Lung (tissue), 12 donors: Measurements from ENCODE around the gene SPACA4. TPM values are rescaled to one million over a fixed set of nuclear protein-coding genes. Genes with fewer than 3 reads are reported as not detected.
"Not testable (repeated sequence)": the region's sequence is repeated elsewhere in the genome, so short reads cannot be mapped to it uniquely, and the experiment has no call there.

Experiments used
- ATAC-seq: fragments of 200-7000 bp; cut with Tn5 transposase; one replicate; pipeline ENCODE4 v1.9.1; 2020; ENCODE audit warnings: moderate number of reproducible peaks; ENCODE audit not compliant: insufficient read depth, low FRiP score
- DNase-seq, 3 donors: peaks; one replicate each; pipeline ENCODE4 v3.0.0-alpha.2; 2013 to 2017
- H3K27ac ChIP-seq, 2 donors: one replicate each; pipeline ENCODE4 v1.5.1; 2013; ENCODE audit warnings: mild to moderate bottlenecking in 2 of 2, moderate library complexity in 2 of 2, control low read depth in 1 of 2, inconsistent platforms in 1 of 2, low read depth in 1 of 2, low read length in 1 of 2
- H3K27me3 ChIP-seq, 3 donors: one replicate each; pipeline ENCODE4 v1.5.1; 2013; ENCODE audit warnings: low read length in 2 of 3; ENCODE audit not compliant: control insufficient read depth in 3 of 3, insufficient read depth in 3 of 3
- H3K36me3 ChIP-seq, 4 donors: one replicate each; pipeline ENCODE4 v1.5.1; 2013; ENCODE audit warnings: low read length in 4 of 4, mild to moderate bottlenecking in 1 of 4, moderate library complexity in 1 of 4; ENCODE audit not compliant: control insufficient read depth in 4 of 4, insufficient read depth in 4 of 4
- H3K4me1 ChIP-seq, 5 donors: one replicate each; pipeline ENCODE4 v1.5.1; 2013; ENCODE audit warnings: low read length in 5 of 5, mild to moderate bottlenecking in 2 of 5, moderate library complexity in 1 of 5; ENCODE audit not compliant: control insufficient read depth in 5 of 5, insufficient read depth in 5 of 5
- H3K4me3 ChIP-seq: one replicate; pipeline ENCODE4 v1.5.1; 2013; ENCODE audit warnings: mild to moderate bottlenecking, control low read depth, moderate library complexity
- H3K9ac ChIP-seq, 2 donors: one replicate each; pipeline ENCODE4 v1.5.1; 2013; ENCODE audit warnings: low read length in 2 of 2, control low read depth in 1 of 2; ENCODE audit not compliant: insufficient read depth in 1 of 2
- H3K9me3 ChIP-seq, 4 donors: one replicate each; pipeline ENCODE4 v1.5.1; 2013; ENCODE audit warnings: low read length in 3 of 4, mild to moderate bottlenecking in 1 of 4, moderate library complexity in 1 of 4; ENCODE audit not compliant: control insufficient read depth in 4 of 4, insufficient read depth in 3 of 4
- CTCF ChIP-seq: IDR thresholded peaks from 2 replicates; pipeline ENCODE4 v1.5.1; 2012; ENCODE audit warnings: mild to moderate bottlenecking; ENCODE audit errors: control extremely low read depth, extremely low read depth
- WGBS, 2 donors: extraction: QIAGEN DNeasy Blood & Tissue Kit; methylation state at CpG; one replicate each; pipeline ENCODE4 v1.1.7; 2013; 5-methylcytosine and 5-hydroxymethylcytosine counted together
- polyA plus RNA-seq, 2 donors: library from polyadenylated mRNA; stranded (reverse); fragments of 200-250 nt; gene quantifications; one replicate each; pipeline ENCODE4 v1.2.1, GENCODE V29; 2013
- total RNA-seq, 2 donors: library from RNA; depleted of rRNA in 1 of 2; stranded (reverse); fragments of >200 nt in 1 of 2; gene quantifications; one replicate each; pipeline ENCODE4 v1.2.1, GENCODE V29; 2014 to 2021
- donor health status: control.
- donor health status: control.
- donor health status: Bipolar disorder and iron deficiency.
- donor health status: healthy.
- donor health status: DM: yes; HTN: yes; CAD: no.

The SPACA4 gene
- total and polyA plus RNA-seq, 4 donors: 0.03 to 0.16 TPM; not detected in 2

- H3K27ac ChIP-seq: peak overlapping the region in 1 of 2 donors; percentile 20
Measured at GRCh38 chr19:48573163-48573505, 33.4 kb upstream of the SPACA4 start.

GRCh38 chr19:48575931-48576622, 30.5 kb upstream of the SPACA4 start:
- no peaks in the 10 kb centered on the region for H3K27me3 ChIP-seq
- DNase-seq (no peak), ATAC-seq (no peak)
- no peak overlapping the region for H3K4me3 ChIP-seq
- WGBS, 2 donors: 80 to 85% methylated on average over 22 to 23 of the region's 23 CpGs
- no peak for TF ChIP-seq CTCF
- no peaks in the 10 kb centered on the region for H3K9me3 ChIP-seq
- H3K9ac ChIP-seq: no peak overlapping the region
- H3K4me1 ChIP-seq: no peaks in the 10 kb centered on the region
- H3K36me3 ChIP-seq: no peaks in the 10 kb centered on the region
- H3K27ac ChIP-seq: no peak overlapping the region

More at GRCh38 chr19:48573163-48573505, 33.4 kb upstream of the SPACA4 start:
- no peaks in the 10 kb centered on the region for H3K36me3 ChIP-seq
- WGBS, 2 donors: 69 to 80% methylated on average over 12 of the region's 12 CpGs
- H3K27me3 ChIP-seq: no peaks in the 10 kb centered on the region
- no peak for TF ChIP-seq CTCF
- H3K4me3 ChIP-seq: no peak overlapping the region
- no peaks in the 10 kb centered on the region for H3K9me3 ChIP-seq
- DNase-seq: peak in 2 of 3 donors; percentile 26 to 44
- ATAC-seq: no peak
- peaks cover 0 to 7% (median 0%) of the 10 kb centered on the region in 5 donors for H3K4me1 ChIP-seq
- H3K9ac ChIP-seq: no peak overlapping the region

GRCh38 chr19:48577908-48578307, 28.6 kb upstream of the SPACA4 start:
- not testable (repeated sequence) for DNase-seq, H3K4me1 ChIP-seq, H3K9me3 ChIP-seq, H3K36me3 ChIP-seq, H3K9ac ChIP-seq, H3K4me3 ChIP-seq, H3K27ac ChIP-seq, H3K27me3 ChIP-seq, ATAC-seq
- WGBS, 2 donors: 90 to 93% methylated on average over 7 of the region's 7 CpGs

- Histone ChIP-seq H3K27me3 (no peaks in the 10 kb centered on the region), H3K27ac (no peak overlapping the region), H3K9me3 (no peaks in the 10 kb centered on the region), H3K9ac (no peak overlapping the region), H3K4me1 (peaks cover 0 to 2% (median 0%) of the 10 kb centered on the region in 5 donors), H3K36me3 (no peaks in the 10 kb centered on the region), H3K4me3 (no peak overlapping the region)
- ATAC-seq (no peak), DNase-seq (no peak)
- 51 to 65% methylated on average over 3 of the region's 3 CpGs for WGBS, 2 donors
- no peak for TF ChIP-seq CTCF
Measured at GRCh38 chr19:48578891-48579290, 27.7 kb upstream of the SPACA4 start.
